H9 (cell line): ENCODE results near the gene COPE. TPM values are rescaled to one million over a fixed set of nuclear protein-coding genes. Genes with fewer than 3 reads are reported as not detected.

Source experiments
- DNase-seq: peaks from one replicate; pipeline ENCODE4 v3.0.0-alpha.2; 2017
- H2AFZ ChIP-seq: one replicate; pipeline ENCODE4 v1.6.1; 2013; ENCODE audit warnings: mild to moderate bottlenecking, low read length, control low read depth, moderate library complexity
- H2AK5ac ChIP-seq: 2 replicates; pipeline ENCODE4 v1.6.1; 2013; ENCODE audit warnings: low read length, control low read depth, mixed read lengths; ENCODE audit not compliant: insufficient read length
- H2BK120ac ChIP-seq: one replicate; pipeline ENCODE4 v1.6.1; 2013; ENCODE audit warnings: low read depth, mild to moderate bottlenecking, low read length, control low read depth, inconsistent platforms; ENCODE audit not compliant: poor library complexity, severe bottlenecking
- H2BK12ac ChIP-seq: 2 replicates; pipeline ENCODE4 v1.6.1; 2013; ENCODE audit warnings: low read length, control low read depth, mixed read lengths, low read depth; ENCODE audit not compliant: insufficient read length
- H2BK15ac ChIP-seq: 2 replicates; pipeline ENCODE4 v1.6.1; 2013; ENCODE audit warnings: low read depth, low read length, control low read depth
- H2BK20ac ChIP-seq: one replicate; pipeline ENCODE4 v1.6.1; 2013; ENCODE audit warnings: low read depth, mild to moderate bottlenecking, low read length, control low read depth, inconsistent platforms; ENCODE audit not compliant: poor library complexity, severe bottlenecking
- H2BK5ac ChIP-seq: 2 replicates; pipeline ENCODE4 v1.6.1; 2013; ENCODE audit warnings: low read length, control low read depth, mixed read lengths; ENCODE audit not compliant: insufficient read length
- H3K14ac ChIP-seq: 2 replicates; pipeline ENCODE4 v1.6.1; 2013; ENCODE audit warnings: low read length, control low read depth; ENCODE audit not compliant: insufficient read depth
- H3K18ac ChIP-seq: 2 replicates; pipeline ENCODE4 v1.6.1; 2013; ENCODE audit warnings: low read depth, mild to moderate bottlenecking, mixed read lengths, low read length, control low read depth; ENCODE audit not compliant: insufficient read length
- H3K23ac ChIP-seq: 2 replicates; pipeline ENCODE4 v1.6.1; 2013; ENCODE audit warnings: low read length, control low read depth, mixed read lengths, low read depth; ENCODE audit not compliant: insufficient read length
- H3K23me2 ChIP-seq: 2 replicates; pipeline ENCODE4 v1.6.1; 2013; ENCODE audit warnings: low read depth, mild to moderate bottlenecking, mixed read lengths, low read length, control low read depth; ENCODE audit not compliant: insufficient read length, poor library complexity, severe bottlenecking
- H3K27ac ChIP-seq: 2 replicates; pipeline ENCODE4 v1.5.1; 2013; ENCODE audit warnings: low read length, control low read depth, mixed read lengths, low read depth; ENCODE audit not compliant: insufficient read length
- H3K27me3 ChIP-seq: 2 replicates; pipeline ENCODE4 v1.6.1; 2013; ENCODE audit warnings: low read length, control low read depth, inconsistent platforms; ENCODE audit not compliant: insufficient read depth
- H3K4ac ChIP-seq: 2 replicates; pipeline ENCODE4 v1.6.1; 2013; ENCODE audit warnings: low read depth, mild to moderate bottlenecking, control low read depth, inconsistent platforms, low read length, moderate library complexity
- H3K4me1 ChIP-seq: 2 replicates; pipeline ENCODE4 v1.6.1; 2013; ENCODE audit warnings: low read length, control low read depth, inconsistent platforms; ENCODE audit not compliant: insufficient read depth
- H3K4me2 ChIP-seq: 2 replicates; pipeline ENCODE4 v1.6.1; 2013; ENCODE audit warnings: low read length, control low read depth, mixed read lengths; ENCODE audit not compliant: insufficient read length, insufficient read depth
- H3K56ac ChIP-seq: 2 replicates; pipeline ENCODE4 v1.6.1; 2013; ENCODE audit warnings: low read depth, mild to moderate bottlenecking, mixed read lengths, low read length, control low read depth; ENCODE audit not compliant: insufficient read length
- H3K79me1 ChIP-seq: 2 replicates; pipeline ENCODE4 v1.6.1; 2013; ENCODE audit warnings: low read depth, mild to moderate bottlenecking, moderate library complexity, low read length, control low read depth, inconsistent platforms; ENCODE audit not compliant: insufficient read depth, poor library complexity, severe bottlenecking
- H3K79me2 ChIP-seq: 2 replicates; pipeline ENCODE4 v1.6.1; 2013; ENCODE audit warnings: low read length, control low read depth, inconsistent platforms; ENCODE audit not compliant: insufficient read depth
- H3K9ac ChIP-seq: 2 replicates; pipeline ENCODE4 v1.6.1; 2013; ENCODE audit warnings: low read length, control low read depth, mixed read lengths; ENCODE audit not compliant: insufficient read length; ENCODE audit errors: extremely low read depth
- H3K9me3 ChIP-seq: one replicate; pipeline ENCODE4 v1.6.1; 2013; ENCODE audit warnings: low read depth, low read length, inconsistent platforms; ENCODE audit not compliant: control insufficient read depth
- H3T11ph ChIP-seq: one replicate; pipeline ENCODE4 v1.6.1; 2013; ENCODE audit warnings: mild to moderate bottlenecking, low read length, control low read depth, inconsistent platforms
- H4K20me1 ChIP-seq: one replicate; pipeline ENCODE4 v1.6.1; 2013; ENCODE audit not compliant: control insufficient read depth, insufficient read length, insufficient read depth
- H4K5ac ChIP-seq: 2 replicates; pipeline ENCODE4 v1.6.1; 2013; ENCODE audit warnings: low read depth, mild to moderate bottlenecking, mixed read lengths, low read length, control low read depth; ENCODE audit not compliant: insufficient read length
- H4K8ac ChIP-seq: replicated peaks from 2 replicates; pipeline ENCODE4 v1.6.1; 2013; ENCODE audit warnings: low read length, control low read depth, mixed read lengths, low read depth; ENCODE audit not compliant: insufficient read length
- H4K91ac ChIP-seq: 2 replicates; pipeline ENCODE4 v1.6.1; 2013; ENCODE audit warnings: low read depth, mild to moderate bottlenecking, moderate library complexity, mixed read lengths, low read length, control low read depth; ENCODE audit not compliant: insufficient read length
- H3K27ac Mint-ChIP-seq, 3 experiments: 2 replicates in 2 of 3; 3 replicates in 1 of 3; pipeline ENCODE4 v1.8.0; 2020 to 2021; ENCODE audit warnings: mixed read lengths in 3 of 3, mild to moderate bottlenecking in 1 of 3, moderate library complexity in 1 of 3
- H3K27me3 Mint-ChIP-seq: 2 replicates; pipeline ENCODE4 v1.8.0; 2021; ENCODE audit warnings: low read depth, mild to moderate bottlenecking, moderate library complexity, mixed read lengths
- H3K36me3 Mint-ChIP-seq, 3 experiments: 2 replicates in 2 of 3; 3 replicates in 1 of 3; pipeline ENCODE4 v1.8.0; 2020 to 2021; ENCODE audit warnings: low read depth in 3 of 3, mixed read lengths in 3 of 3; ENCODE audit not compliant: insufficient read depth in 1 of 3
- H3K4me1 Mint-ChIP-seq, 2 experiments: 2 replicates each; pipeline ENCODE4 v1.8.0; 2020; ENCODE audit warnings: mixed read lengths in 2 of 2
- H3K4me3 Mint-ChIP-seq, 2 experiments: 2 replicates in 1 of 2; 3 replicates in 1 of 2; pipeline ENCODE4 v1.8.0; 2020 to 2021; ENCODE audit warnings: mild to moderate bottlenecking in 2 of 2, mixed read lengths in 2 of 2, moderate library complexity in 1 of 2
- H3K9me3 Mint-ChIP-seq, 2 experiments: 2 replicates in 1 of 2; 3 replicates in 1 of 2; pipeline ENCODE4 v1.8.0; 2020; ENCODE audit warnings: mild to moderate bottlenecking in 2 of 2, mixed read lengths in 2 of 2, moderate library complexity in 1 of 2
- WGBS: extraction: QIAGEN DNeasy Blood & Tissue Kit; methylation state at CpG from one replicate; pipeline ENCODE4 v1.1.7; 2013; ENCODE audit warnings: missing lambda C conversion rate, low lambda C conversion rate, mixed read lengths; ENCODE audit not compliant: insufficient read length; ENCODE audit errors: extremely low coverage; 5-methylcytosine and 5-hydroxymethylcytosine counted together
- total RNA-seq: library from RNA; stranded (reverse); gene quantifications from 2 replicates; pipeline ENCODE4 v1.2.1, GENCODE V29; 2021
- TF ChIP-seq, protein P1 (sequence below): fragments of 200-600 bp; sonication (generic); conservative IDR thresholded peaks from 3 replicates; pipeline ENCODE4 v1.8.0; 2021; ENCODE audit warnings: antibody characterized with exemption, mild to moderate bottlenecking

Gene COPE
- total RNA-seq, 1 experiment from 2014 or later = 198 TPM

DNA sequence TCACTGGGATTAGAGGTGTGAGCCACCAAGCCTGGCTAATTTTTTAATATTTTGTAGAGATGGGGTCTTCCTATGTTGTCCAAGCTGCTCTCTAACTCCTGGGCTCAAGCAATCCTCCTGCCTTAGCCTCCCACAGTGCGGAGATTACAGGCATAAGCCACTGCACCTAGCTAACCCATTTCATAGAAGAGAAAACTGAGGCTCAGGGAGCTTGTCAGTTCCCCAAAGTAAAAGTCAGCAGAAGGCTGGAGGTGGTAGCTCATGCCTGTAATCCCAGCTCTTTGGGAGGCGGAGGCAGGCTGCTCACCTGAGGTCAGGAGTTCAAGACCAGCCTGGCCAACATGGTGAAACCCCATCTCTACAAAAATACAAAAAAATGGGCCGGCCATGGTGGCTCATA lies 30.7 kb upstream of the COPE start:
- Histone ChIP-seq H3K9me3 (no peaks in the 10 kb centered on the region), H3K23me2 (no peaks in the 10 kb centered on the region), H2AK5ac (no peak overlapping the region), H3K4me1 (no peaks in the 10 kb centered on the region), H3K79me1 (no peaks in the 10 kb centered on the region), H4K20me1 (no peaks in the 10 kb centered on the region), H3K23ac (no peak overlapping the region), H3K27me3 (no peaks in the 10 kb centered on the region), H4K5ac (no peak overlapping the region), H3K4ac (no peak overlapping the region), H2BK5ac (no peak overlapping the region), H2AFZ (no peak overlapping the region), H3K56ac (no peak overlapping the region), H2BK12ac (no peak overlapping the region), H3K27ac (no peak overlapping the region), H4K91ac (no peak overlapping the region), H3T11ph (no peak overlapping the region), H4K8ac (no peak overlapping the region), H3K4me2 (no peak overlapping the region), H3K18ac (no peak overlapping the region), H2BK15ac (no peak overlapping the region), H2BK120ac (no peak overlapping the region), H3K79me2 (no peaks in the 10 kb centered on the region), H2BK20ac (no peak overlapping the region), H3K14ac (no peak overlapping the region), H3K9ac (no peak overlapping the region)
- H3K4me1 Mint-ChIP-seq = no peaks in the 10 kb centered on the region
- no peak overlapping the region for H3K4me3 Mint-ChIP-seq
- H3K27ac Mint-ChIP-seq = no peak overlapping the region
- H3K9me3 Mint-ChIP-seq = peaks cover 2% of the 10 kb centered on the region in 2 experiments; a peak in 2 of 5 replicates
- TF ChIP-seq, protein P1, sequence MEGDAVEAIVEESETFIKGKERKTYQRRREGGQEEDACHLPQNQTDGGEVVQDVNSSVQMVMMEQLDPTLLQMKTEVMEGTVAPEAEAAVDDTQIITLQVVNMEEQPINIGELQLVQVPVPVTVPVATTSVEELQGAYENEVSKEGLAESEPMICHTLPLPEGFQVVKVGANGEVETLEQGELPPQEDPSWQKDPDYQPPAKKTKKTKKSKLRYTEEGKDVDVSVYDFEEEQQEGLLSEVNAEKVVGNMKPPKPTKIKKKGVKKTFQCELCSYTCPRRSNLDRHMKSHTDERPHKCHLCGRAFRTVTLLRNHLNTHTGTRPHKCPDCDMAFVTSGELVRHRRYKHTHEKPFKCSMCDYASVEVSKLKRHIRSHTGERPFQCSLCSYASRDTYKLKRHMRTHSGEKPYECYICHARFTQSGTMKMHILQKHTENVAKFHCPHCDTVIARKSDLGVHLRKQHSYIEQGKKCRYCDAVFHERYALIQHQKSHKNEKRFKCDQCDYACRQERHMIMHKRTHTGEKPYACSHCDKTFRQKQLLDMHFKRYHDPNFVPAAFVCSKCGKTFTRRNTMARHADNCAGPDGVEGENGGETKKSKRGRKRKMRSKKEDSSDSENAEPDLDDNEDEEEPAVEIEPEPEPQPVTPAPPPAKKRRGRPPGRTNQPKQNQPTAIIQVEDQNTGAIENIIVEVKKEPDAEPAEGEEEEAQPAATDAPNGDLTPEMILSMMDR = no peak
- WGBS = no CpG with 5 or more reads among the region's 3 CpGs
- H3K36me3 Mint-ChIP-seq = no peaks in the 10 kb centered on the region
- peaks cover 37% of the 10 kb centered on the region for H3K27me3 Mint-ChIP-seq
- DNase-seq = no peak
